Endodermal cell (in vitro differentiated cells): ENCODE results near the gene MTREX. TPM values are rescaled to one million over a fixed set of nuclear protein-coding genes. Genes with fewer than 3 reads are reported as not detected.

Experiments
- DNase-seq: peaks from one replicate; pipeline ENCODE4 v3.0.0-alpha.2; 2017
- H3K27ac ChIP-seq: 2 replicates; pipeline ENCODE4 v1.5.1; 2013; ENCODE audit warnings: mild to moderate bottlenecking, low read depth, low read length, moderate library complexity
- H3K27me3 ChIP-seq: 2 replicates; pipeline ENCODE4 v1.6.1; 2013; ENCODE audit warnings: mild to moderate bottlenecking, low read length, moderate library complexity; ENCODE audit not compliant: insufficient read depth, control insufficient read depth, poor library complexity, severe bottlenecking
- H3K36me3 ChIP-seq: 2 replicates; pipeline ENCODE4 v1.7.0; 2013; ENCODE audit warnings: mild to moderate bottlenecking, low read length, moderate library complexity; ENCODE audit not compliant: control insufficient read depth, insufficient read depth
- H3K4me1 ChIP-seq: one replicate; pipeline ENCODE4 v1.7.0; 2013; ENCODE audit warnings: low read length; ENCODE audit not compliant: control insufficient read depth, insufficient read depth
- H3K4me3 ChIP-seq: 2 replicates; pipeline ENCODE4 v1.5.1; 2013; ENCODE audit warnings: mild to moderate bottlenecking, low read length, moderate library complexity
- H3K9ac ChIP-seq: 2 replicates; pipeline ENCODE4 v1.6.1; 2013; ENCODE audit warnings: mild to moderate bottlenecking, low read length, moderate library complexity; ENCODE audit not compliant: poor library complexity, severe bottlenecking; ENCODE audit errors: extremely low read depth
- H3K9me3 ChIP-seq: 2 replicates; pipeline ENCODE4 v1.6.1; 2013; ENCODE audit warnings: mild to moderate bottlenecking, low read length, moderate library complexity; ENCODE audit not compliant: control insufficient read depth
- H3K27ac Mint-ChIP-seq: 2 replicates; pipeline ENCODE4 v1.8.0; 2020; ENCODE audit warnings: mixed read lengths
- H3K27me3 Mint-ChIP-seq: 2 replicates; pipeline ENCODE4 v1.8.0; 2021; ENCODE audit warnings: mild to moderate bottlenecking, mixed read lengths; ENCODE audit not compliant: insufficient read depth
- H3K36me3 Mint-ChIP-seq: 2 replicates; pipeline ENCODE4 v1.8.0; 2020; ENCODE audit warnings: low read depth, mixed read lengths
- H3K4me1 Mint-ChIP-seq: 2 replicates; pipeline ENCODE4 v1.8.0; 2020; ENCODE audit warnings: mixed read lengths
- H3K4me3 Mint-ChIP-seq: 2 replicates; pipeline ENCODE4 v1.8.0; 2020; ENCODE audit warnings: mild to moderate bottlenecking, moderate library complexity, mixed read lengths
- H3K9me3 Mint-ChIP-seq: 2 replicates; pipeline ENCODE4 v1.8.0; 2020; ENCODE audit warnings: mild to moderate bottlenecking, mixed read lengths
- CTCF ChIP-seq: fragments of 200-600 bp; sonication (generic); conservative IDR thresholded peaks from 2 replicates; pipeline ENCODE4 v1.5.0; 2021; ENCODE audit warnings: antibody characterized with exemption, mild to moderate bottlenecking
- WGBS, 2 experiments: methylation state at CpG; one replicate each; pipeline versions ENCODE4 v1.1.5 to v1.1.7; 2013; ENCODE audit warnings: missing lambda C conversion rate in 2 of 2, mixed read lengths in 1 of 2; ENCODE audit not compliant: insufficient coverage in 1 of 2, insufficient read length in 1 of 2; 5-methylcytosine and 5-hydroxymethylcytosine counted together
- total RNA-seq, 2 donors: library from RNA; stranded (reverse); fragmentation: NEBNext Ultra II Directional in 1 of 2; extraction: Animal tissue kit (Norgen Biotek cat#: 25700) in 1 of 2; gene quantifications; 2 replicates in 1 of 2; 3 replicates in 1 of 2; pipeline ENCODE4 v1.2.1, GENCODE V29; 2021

Gene MTREX
- total RNA-seq, 2 donors from 2014 or later, result 91.0 to 106 TPM

GRCh38 chr5:55407984-55408383 lies 100.2 kb downstream of the MTREX start:
- Mint-ChIP-seq H3K27me3 (no peaks in the 10 kb centered on the region), H3K9me3 (no peaks in the 10 kb centered on the region), H3K4me3 (no peak overlapping the region), H3K36me3 (peaks cover 53% of the 10 kb centered on the region), H3K4me1 (peaks cover 9% of the 10 kb centered on the region), H3K27ac (no peak overlapping the region)
- WGBS, 2 experiments, result 88 to 93% methylated on average over 2 to 3 of the region's 3 CpGs
- Histone ChIP-seq H3K27ac (no peak overlapping the region), H3K4me1 (peaks cover 5% of the 10 kb centered on the region), H3K9ac (no peak overlapping the region), H3K27me3 (no peaks in the 10 kb centered on the region), H3K36me3 (peaks cover 71% of the 10 kb centered on the region), H3K4me3 (no peak overlapping the region), H3K9me3 (no peaks in the 10 kb centered on the region)
- TF ChIP-seq CTCF, result no peak
- no peak for DNase-seq

GRCh38 chr5:55409775-55410174 lies 102.0 kb downstream of the MTREX start:
- Histone ChIP-seq H3K4me3 (no peak overlapping the region), H3K36me3 (peaks cover 70% of the 10 kb centered on the region), H3K4me1 (peaks cover 5% of the 10 kb centered on the region), H3K9me3 (no peaks in the 10 kb centered on the region), H3K9ac (no peak overlapping the region), H3K27me3 (no peaks in the 10 kb centered on the region), H3K27ac (no peak overlapping the region)
- Mint-ChIP-seq H3K36me3 (peaks cover 53% of the 10 kb centered on the region), H3K27me3 (no peaks in the 10 kb centered on the region), H3K27ac (no peak overlapping the region), H3K4me3 (no peak overlapping the region), H3K9me3 (no peaks in the 10 kb centered on the region), H3K4me1 (peaks cover 9% of the 10 kb centered on the region)
- DNase-seq, result no peak
- 86% methylated on average over 1 of the region's 1 CpG; no CpG with 5 or more reads in 1 of the 2 experiments for WGBS, 2 experiments
- TF ChIP-seq CTCF, result no peak

GRCh38 chr5:55410845-55411244 lies 103.1 kb downstream of the MTREX start:
- Histone ChIP-seq H3K9me3 (no peaks in the 10 kb centered on the region), H3K4me1 (peaks cover 3% of the 10 kb centered on the region), H3K27ac (no peak overlapping the region), H3K27me3 (no peaks in the 10 kb centered on the region), H3K9ac (no peak overlapping the region), H3K4me3 (no peak overlapping the region), H3K36me3 (peaks cover 75% of the 10 kb centered on the region)
- Mint-ChIP-seq H3K27me3 (no peaks in the 10 kb centered on the region), H3K4me3 (no peak overlapping the region), H3K9me3 (no peaks in the 10 kb centered on the region), H3K36me3 (peaks cover 55% of the 10 kb centered on the region), H3K27ac (no peak overlapping the region), H3K4me1 (peaks cover 9% of the 10 kb centered on the region)
- 96 to 100% methylated on average over 2 to 3 of the region's 3 CpGs for WGBS, 2 experiments
- TF ChIP-seq CTCF, result no peak
- DNase-seq, result no peak
